GM21825 (cell line): ENCODE results near the gene TMPRSS6.

Experiments used
- ATAC-seq: cut with Tn5 transposase; IDR thresholded peaks from one replicate; pipeline ENCODE4 v1.9.1; 2021; ENCODE audit warnings: mild to moderate bottlenecking, moderate library complexity; ENCODE audit not compliant: unreplicated experiment

Gene TMPRSS6

DNA sequence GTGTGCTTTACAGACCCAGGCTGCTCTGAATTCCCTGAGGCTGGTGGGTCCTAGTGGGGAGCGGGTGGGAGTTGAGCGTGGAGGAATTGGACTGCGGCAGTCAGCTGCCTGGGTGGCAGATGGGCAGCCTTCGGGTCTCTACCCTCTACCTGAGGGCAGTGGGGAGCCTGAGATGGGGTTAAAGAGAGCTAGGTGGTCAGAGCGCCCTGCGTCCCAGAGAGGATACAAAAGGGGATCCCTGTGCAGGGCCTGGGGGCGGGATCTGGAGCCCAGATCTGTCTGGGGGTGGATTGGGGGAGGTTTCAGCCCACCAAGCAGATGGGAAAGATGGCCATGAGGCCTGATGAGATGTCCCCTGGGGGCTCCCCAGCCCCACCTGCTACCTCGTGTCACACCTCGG is 39.8 kb downstream of the TMPRSS6 start:
- no peak for ATAC-seq

DNA sequence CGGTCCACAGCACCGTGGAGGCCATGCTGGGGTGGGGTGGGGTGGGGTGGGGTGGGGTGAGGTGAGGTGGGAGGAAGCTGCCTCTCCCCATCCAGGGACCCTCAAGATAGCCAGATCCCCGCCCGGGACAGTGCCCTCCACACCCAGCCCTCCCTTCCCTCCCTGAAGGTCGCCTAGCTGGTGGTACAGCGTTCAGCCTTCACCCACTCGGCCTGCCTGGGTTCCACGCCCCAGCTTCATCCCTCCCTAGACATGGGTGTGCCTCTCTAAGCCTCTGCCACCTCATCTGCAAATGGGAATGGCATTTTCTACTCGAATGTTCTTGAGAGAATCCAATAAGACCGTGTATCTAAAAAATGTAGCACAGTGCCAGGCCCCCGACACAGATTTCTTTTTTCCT is 40.2 kb downstream of the TMPRSS6 start:
- no peak for ATAC-seq

DNA sequence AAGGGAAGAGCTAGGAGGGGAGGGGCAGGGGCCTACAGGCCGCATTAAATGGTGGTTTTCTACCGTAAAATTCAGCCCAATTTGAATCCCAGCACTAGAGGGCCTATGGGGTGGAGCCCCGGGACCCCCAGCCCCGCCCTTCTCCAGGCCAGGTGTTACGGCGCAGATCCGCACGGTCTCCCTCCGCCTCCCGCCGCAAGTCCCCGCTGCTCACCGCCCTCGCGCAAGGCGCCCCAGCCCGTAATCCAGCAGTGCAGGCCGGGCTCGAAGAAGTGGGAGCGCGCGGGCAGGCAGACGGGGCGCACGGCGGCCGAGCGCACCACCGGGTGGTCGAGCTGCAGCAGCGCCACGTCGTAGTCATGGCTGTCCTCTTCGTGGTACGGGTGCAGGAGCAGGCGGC is 40.7 kb downstream of the TMPRSS6 start:
- no peak for ATAC-seq

DNA sequence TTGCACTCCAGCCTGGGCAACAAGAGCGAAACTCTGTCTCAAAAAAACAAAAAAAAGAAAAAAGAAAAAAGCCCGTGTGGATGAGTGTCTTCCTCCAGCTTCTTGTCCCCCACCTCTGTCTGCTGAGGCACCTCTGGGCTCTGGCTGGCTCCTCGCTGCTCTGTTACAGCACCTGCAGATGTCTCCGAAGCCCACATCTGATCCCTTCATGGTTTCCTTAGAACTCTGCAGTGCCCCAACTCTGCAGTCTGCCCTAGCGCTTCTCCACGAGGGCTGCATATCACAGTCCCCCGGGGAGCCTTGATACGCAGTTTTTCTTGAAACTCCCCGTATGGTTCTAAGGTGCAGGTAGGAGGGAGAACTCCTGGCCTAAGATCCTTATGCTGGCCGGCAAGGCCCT is 42.1 kb downstream of the TMPRSS6 start:
- ATAC-seq: no peak

DNA sequence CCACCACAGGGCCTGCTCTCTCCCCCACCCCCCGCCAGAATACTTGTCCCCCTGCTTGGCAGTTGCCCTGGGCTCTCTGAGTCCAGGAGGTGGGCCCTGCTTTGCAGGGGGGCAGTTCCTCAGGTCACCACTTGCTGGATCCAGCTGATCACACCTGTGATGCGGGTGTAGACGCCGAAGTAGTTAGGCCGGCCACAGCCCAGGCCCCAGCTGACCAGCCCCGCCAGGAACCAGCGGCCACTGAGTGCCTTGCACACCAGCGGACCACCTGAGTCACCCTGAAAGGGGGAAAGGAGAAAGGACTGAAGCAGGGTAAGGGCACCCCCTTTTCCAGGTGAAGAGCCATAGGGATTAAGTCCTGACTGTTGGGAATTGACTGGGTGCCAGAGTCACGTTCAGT is 43.6 kb downstream of the TMPRSS6 start:
- ATAC-seq: no peak

DNA sequence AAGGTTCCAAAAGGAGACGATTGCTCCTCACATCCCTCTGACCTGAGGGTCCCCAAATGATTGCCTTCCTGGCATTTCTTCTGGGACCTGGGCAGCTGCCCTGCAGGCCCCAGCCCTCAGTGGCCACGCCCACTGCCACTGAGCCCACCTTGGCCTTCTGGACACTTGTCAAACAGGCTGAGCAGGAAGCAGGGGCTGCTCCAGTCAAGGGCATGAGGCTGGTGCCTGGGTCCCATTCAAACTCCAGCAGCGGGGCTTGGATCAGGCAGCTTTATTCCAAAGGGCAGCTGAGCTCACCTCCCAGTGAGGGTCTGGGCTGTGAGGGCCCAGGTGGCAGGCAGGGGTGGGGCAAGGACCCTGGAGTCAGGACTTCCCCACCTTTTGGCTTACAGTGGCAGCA is 44.3 kb downstream of the TMPRSS6 start:
- ATAC-seq: no peak

DNA sequence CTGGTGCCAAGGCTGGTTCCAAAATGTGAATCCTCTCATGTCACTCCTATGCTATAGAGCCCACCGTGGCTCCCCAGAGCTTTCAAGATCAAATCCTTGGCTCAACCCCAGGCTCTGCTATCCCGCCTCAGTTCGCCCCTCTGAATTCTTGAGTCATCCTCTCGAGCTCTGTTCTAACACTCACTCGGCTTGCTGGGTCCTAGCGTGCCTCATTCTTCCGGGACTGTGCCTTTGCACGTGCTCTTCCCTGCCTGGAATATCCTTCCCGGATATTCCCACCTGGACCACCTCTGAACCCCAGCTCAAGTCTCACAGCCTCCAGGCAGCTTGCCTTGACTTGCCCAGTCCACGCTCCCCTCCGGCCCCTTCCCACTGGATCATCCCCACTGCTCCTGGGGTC is 45.0 kb downstream of the TMPRSS6 start:
- ATAC-seq: no peak

DNA sequence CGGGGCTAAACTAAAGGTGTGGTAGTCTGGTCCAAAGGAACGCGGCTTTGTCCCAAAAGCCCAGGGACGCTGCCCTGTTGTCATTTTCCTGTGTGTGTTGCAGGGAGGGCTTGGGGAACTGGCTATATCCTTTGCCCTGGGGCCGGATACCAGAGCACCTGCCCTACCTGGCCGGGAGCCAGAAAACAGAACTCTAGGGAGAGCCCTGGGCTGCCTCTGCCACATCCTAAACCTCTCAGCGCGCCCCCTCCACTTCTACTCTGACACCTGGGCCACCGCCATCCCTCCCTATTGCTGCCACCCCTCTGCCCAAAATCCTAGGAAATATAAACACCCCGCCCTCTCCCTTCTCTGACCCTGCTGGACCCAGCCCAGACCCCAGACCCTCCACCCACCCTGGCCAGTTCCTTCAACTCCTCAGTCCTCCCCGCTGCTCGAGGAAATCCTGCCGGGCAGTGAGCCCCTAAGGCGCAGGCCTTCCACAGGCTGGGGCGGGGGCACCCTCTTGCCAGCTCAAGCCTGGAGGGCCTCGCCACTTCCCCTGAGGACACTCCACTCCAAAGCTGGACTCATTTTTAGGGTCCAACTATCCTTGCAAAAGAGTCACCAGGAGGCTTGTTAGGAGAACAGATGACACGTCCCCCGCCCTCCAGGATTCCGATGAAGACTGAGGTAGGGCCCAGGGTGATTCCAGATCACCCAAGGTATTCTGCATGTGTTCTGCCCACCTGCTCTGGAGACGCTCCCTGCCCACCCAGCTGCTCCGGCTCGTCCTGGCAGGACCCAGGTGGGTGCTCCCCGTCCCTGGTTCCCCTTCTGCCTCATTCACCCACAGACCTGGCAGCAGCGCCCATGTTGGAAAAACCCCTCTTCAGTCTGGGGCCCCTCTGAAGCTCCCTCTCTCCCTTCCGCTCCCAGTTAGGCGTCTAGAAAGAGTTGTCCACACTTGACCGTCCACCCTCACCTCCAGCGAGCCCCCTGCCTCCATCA is 45.8 kb downstream of the TMPRSS6 start:
- no peak for ATAC-seq

DNA sequence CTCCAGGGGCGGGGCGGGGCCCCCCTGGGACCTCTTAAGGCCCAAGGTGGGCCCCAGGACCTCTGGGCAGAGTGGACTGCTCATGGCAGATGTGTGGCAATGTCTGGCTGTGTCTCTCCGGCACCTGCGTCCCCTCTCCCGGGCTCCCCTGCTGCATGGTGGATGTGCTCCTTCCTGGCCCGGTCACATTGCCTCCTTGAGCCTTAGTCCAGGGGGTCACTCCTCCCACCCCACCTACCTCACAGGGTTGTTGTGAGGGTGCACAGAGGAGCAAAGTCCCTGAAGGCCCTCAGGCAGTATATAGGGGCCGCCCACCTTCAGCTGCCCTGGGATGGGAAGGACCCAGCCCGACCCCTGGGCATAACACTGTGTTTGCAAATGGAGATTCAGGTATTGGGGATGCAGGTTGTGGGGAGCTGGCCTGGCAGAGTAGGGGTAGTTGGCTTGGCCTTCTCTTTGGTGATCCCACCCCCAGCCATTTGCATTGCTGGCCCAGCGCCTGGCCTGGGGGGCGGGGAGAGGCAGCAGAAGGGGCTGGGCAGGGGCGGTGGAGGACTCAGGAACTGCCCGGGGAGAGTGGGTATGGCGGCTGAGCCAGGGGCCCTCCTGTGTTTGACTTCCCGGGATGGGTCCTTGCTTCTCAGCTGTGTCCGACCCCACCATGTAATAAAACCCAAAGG is 46.7 kb downstream of the TMPRSS6 start:
- no peak for ATAC-seq

DNA sequence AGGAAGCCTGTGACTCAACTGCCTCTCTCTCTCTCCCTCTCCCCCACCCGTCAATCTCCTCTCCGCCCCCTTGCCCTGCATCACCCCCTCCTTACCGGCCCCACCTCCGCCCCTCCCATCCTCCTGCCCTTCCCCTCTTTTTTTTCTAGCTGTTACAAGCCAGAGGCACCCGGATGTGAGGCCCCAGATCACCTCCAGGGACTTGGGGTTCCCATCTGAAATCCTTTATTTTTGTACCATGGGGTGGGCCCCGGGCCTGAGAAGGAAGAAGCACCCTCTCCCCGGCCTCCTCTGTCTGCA is 47.2 kb downstream of the TMPRSS6 start:
- ATAC-seq: no peak

DNA sequence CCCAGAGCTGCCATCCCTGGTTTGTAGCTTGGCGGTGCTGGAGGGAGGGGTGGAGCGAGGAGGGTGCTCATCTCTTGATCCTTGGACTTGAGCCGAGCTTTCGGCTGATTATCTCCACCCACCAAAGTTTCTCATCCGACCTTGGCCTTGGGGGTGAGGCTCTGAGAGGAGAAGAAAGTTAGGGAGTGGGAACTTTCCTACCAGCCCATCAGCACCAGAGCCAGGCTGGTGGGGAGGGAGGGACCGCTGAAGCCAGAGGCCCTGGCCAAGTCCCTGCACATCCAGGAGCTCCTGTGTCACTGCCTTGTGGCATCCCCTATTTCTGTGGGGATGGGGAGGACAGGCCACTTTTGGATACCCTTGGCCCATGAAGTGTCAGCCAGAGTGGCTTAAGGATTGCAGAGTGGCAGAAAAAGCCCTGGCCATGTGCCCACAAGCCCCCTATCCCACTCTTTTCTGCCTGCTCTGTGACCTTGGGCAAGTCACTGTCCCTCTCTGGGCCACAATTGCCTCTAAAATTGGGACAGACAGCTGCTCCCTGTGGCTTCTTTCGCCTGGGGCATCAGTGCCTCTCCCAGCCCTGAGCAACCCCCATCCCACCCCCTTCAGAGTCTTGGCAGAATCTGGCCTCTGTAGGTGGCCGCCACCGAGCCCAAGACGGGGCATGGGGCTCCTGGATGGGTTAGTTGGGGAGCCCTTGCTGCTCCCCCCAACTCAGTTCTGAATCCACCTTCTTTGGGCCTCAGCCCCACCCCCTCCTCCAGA is 47.7 kb downstream of the TMPRSS6 start:
- ATAC-seq: no peak

DNA sequence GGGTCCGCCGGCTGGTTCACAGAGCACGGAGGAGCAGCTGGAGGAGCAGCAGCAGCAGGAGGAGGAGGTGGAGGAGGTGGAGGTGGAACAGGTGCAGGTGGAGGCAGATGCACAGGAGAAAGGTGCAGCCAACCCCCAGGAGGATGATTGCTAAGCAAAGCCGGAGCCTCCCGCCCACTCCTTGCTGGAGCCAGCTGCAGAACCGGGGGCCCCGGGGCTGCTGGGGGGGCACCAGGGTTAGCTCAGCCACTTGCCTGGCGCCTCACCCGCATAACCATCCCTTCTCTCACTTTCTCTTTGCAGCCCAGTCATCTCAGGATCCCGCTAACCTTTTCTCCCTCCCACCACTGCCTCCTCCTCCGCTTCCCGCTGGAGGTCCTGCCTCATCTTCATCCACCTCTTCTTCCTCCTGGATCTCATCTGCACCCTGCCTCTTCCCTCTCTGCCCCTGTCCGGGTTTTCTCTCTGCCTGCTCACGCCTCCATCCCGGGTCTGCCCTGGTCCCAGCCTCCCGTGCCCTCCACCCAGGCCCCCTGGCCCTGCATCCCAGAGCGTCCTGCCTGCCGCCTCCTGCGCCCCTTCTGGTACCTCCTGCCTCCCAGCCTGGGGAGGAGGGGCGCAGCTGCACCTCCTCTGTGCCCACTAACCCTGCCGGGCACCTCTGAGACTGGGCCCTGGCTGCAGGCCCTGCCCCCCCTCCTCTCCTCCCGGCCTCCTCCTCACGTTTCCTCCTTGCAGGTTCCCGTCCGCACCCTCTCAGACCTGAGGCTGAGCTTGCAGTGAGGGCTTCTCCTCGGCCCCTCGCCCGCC is 48.5 kb downstream of the TMPRSS6 start:
- ATAC-seq: no peak

DNA sequence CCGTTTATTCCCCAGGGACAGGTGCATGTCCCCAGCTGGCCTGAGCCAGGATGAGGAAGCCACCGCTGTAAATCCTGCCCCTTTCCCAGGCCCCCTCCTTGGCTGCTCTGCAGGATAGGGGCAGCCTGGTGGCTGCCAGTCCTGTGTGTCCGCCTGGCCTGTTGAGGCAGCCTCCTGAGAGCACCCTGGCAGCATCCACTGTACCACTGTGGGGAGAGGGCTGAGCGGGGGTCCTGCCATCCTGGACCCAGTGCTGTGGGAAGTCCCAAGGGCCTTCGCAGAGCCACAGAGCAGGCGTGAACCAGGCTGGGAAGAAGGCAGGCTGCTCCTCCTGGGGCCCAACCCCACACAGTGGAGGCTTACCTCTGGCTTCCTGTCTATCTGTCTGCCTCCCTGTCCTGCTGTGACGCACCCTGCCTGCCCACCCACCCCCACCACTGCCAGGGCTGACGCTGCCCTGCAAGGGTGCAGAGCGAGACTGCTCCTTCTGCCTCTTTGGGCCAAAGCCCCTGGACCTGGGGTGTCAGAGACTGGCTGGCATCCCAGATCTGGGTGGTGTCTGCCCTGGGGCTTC is 49.5 kb downstream of the TMPRSS6 start:
- no peak for ATAC-seq

DNA sequence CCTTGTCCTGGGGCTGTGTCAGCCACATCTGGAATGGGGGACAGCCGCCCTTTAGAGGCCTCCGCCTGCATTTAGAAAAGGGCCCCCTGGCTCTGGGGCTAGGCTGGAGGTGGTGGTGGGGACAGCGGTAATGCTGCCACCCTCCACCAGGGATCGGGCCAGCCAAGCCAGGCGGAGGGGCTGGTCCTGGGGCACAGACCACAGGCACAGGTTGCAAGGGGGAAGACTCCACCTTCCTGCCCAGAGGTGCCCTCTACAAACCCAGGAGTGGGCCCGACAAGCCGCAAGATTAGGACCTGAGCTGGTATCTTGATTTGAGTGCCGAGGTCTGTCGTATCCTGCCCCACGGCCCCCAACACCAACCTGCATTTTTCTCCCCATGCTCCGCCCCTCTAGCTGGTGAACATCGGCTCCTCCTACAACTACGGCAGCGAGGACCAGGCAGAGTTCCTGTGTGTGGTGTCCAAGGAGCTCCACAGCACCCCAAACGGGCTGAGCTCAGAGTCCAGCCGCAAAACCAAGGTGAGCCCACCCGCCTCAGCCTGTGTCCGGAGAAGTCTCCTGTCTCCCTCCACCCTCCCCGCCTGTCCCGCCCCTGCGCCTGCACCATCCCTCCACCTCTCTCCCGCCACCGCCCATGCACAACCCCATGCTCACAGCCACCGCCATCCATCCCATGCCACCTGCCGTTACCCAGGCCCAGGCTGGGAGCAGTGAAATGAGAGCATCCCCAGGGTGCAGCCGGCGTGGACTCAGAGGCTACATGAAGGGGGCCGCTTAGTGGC is 50.4 kb downstream of the TMPRSS6 start:
- ATAC-seq: no peak

DNA sequence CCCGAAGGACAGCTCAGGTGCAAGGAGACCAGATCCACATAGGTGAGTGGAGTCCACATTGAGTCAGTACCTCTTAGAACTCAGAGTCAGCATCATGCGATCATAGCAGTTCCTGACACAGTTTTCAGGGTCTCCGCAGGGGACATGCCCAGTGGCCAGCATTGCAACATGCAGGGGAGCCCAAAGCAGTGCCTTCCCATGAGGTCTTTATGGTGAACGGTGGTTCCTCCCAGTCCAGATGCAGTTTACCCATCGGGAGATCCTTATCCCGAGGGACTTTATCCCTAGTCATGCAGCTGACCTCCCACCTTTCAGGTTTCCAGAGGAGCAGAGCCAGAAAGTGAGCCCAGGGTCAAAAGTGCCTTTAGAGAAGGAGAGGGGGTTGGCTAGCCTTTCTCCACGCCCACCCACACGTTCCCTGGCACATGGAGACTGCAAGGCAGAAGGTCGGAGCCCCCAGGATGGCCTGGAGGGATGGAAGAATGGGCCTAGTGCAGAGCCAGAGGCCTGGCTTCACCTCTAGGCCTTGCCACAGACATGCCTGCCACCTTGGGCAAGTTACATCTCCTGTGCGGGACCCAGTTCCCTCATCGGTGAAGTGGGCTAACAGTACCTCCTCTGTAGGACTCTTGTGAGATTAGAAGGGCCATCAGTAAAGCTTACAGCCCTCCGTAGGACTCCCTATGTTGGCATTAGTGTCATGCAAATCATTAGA is 51.6 kb downstream of the TMPRSS6 start:
- ATAC-seq: no peak

DNA sequence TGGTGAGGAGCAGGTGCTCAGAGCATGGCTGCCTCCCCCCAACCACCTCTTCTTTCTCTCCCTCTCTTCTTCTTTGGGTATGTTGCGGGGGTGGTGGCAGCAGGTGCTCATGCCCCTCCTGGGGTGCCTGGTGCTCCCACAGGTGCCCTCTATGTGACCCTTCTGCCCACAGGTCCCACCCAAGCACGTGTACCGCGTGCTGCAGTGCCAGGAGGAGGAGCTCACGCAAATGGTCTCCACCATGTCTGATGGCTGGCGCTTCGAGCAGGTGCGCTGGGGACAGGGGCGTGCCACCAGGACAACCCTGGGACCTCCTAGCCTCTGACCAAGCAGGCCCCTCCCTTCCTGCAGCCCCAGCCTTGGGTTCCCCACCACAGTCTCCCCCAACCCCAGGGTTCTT is 52.3 kb downstream of the TMPRSS6 start:
- no peak for ATAC-seq

DNA sequence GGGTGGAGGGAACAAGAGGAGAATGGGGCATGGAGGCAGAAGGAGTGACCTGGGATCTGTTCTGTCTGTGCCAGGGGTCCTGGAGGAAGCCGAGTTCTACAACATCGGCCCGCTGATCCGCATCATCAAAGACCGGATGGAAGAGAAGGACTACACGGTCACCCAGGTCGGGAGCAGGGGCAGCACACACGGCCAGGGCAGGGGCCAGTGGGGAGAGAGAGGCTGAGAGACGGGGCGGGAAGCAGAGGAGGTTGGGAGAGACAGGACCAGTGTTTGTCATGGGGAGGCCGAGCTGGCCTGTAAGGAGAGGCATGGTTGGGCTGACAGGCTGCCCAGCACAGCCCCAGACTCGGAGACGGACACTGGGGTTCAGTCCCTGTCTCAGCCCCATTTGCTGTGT is 53.3 kb downstream of the TMPRSS6 start:
- no peak for ATAC-seq

DNA sequence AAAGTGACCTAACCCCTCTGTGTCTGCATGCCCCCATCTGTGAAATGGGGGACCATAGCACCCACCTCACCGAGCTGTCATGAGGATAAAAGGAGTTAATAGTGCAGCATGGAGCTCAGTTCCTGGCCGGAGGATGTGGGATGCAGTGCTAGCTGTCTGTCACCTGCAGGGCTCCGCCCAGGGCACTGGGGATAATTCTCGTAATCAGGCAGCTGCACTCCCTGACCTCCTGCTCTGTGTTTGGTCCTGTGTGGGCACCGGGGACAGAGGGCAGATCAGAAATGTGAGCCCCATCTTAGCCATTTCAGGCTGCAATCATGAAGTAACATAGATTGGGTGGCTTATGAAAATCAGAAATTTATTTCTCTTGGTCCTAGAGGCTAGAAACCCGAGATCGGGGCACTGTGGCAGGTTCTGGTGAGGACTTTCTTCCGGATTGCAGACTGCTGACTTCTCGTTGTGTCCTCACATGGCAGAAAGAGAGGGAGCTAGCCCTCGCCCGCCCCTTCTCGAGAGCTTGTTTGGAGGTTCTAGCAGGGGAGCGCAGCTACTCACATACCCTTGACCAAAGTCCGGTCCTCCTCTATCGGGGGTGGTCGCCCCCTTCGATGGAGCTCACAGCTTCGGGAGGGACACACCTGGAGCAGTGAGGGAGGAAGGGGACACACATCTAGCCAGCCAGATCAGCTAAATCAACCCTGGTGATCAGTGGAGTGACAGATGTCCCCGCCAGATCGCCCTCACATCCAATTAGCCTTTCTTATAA is 54.7 kb downstream of the TMPRSS6 start:
- no peak for ATAC-seq

DNA sequence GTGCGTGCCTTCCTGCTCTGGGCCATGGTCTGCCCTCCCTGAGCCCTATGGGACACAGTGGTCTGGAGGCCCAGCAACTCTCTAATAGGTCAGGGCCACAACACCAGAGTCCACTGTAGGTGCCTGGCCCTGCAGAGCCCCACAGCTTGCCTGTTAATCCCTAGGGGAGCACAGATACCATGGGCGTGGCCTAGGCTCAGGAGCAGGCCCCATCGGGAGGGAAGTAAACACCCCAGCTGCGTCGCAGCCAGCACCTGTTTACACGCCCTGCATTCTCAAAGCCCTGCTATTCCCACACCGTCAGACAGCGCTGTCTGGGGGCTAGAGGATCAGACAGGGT is 55.5 kb downstream of the TMPRSS6 start:
- ATAC-seq: no peak
